Stimulated activated CD8-positive, alpha-beta memory T cell treated with anti-CD3 and anti-CD28 coated beads, Interleukin-4, amount 100 ng/mL, for 4 hours (primary cell): ENCODE data around the gene ERBB4.

Experiments
- DNase-seq, 2 donors: peaks; one replicate each; pipeline ENCODE4 v3.0.0-alpha.2; 2020; ENCODE audit warnings: low read depth in 2 of 2, low spot score in 1 of 2

ERBB4 gene

GRCh38 chr2:212364112-212364985 lies 174.3 kb downstream of the ERBB4 start:
- no peak for DNase-seq

- DNase-seq = no peak
These were observed 177.3 kb downstream of the ERBB4 start for GRCh38 chr2:212361174-212361756.

- no peak for DNase-seq
These were observed 178.5 kb downstream of the ERBB4 start for GRCh38 chr2:212360068-212360460.

- no peak for DNase-seq
These were observed 179.1 kb downstream of the ERBB4 start for GRCh38 chr2:212359425-212360067.

- no peak for DNase-seq
These were observed 181.0 kb downstream of the ERBB4 start for GRCh38 chr2:212357606-212358005.

- no peak for DNase-seq
These were observed 184.2 kb downstream of the ERBB4 start for GRCh38 chr2:212354382-212354781.

GRCh38 chr2:212348501-212348900 lies 190.1 kb downstream of the ERBB4 start:
- DNase-seq = no peak

GRCh38 chr2:212346865-212347264 lies 191.7 kb downstream of the ERBB4 start:
- no peak for DNase-seq

- no peak for DNase-seq
These were observed 192.6 kb downstream of the ERBB4 start for GRCh38 chr2:212345966-212346365.

GRCh38 chr2:212344131-212344530 lies 194.5 kb downstream of the ERBB4 start:
- DNase-seq = no peak

GRCh38 chr2:212343167-212343566 lies 195.4 kb downstream of the ERBB4 start:
- no peak for DNase-seq

GRCh38 chr2:212337486-212338343 lies 200.9 kb downstream of the ERBB4 start:
- DNase-seq = no peak

- no peak for DNase-seq
These were observed 201.6 kb downstream of the ERBB4 start for GRCh38 chr2:212337036-212337435.

- no peak for DNase-seq
These were observed 208.3 kb downstream of the ERBB4 start for GRCh38 chr2:212330263-212330662.

- no peak for DNase-seq
These were observed 209.7 kb downstream of the ERBB4 start for GRCh38 chr2:212328712-212329496.

- DNase-seq = no peak
These were observed 210.5 kb downstream of the ERBB4 start for GRCh38 chr2:212328136-212328535.

GRCh38 chr2:212327171-212327809 lies 211.3 kb downstream of the ERBB4 start:
- no peak for DNase-seq

- no peak for DNase-seq
These were observed 220.0 kb downstream of the ERBB4 start for GRCh38 chr2:212318636-212319035.

GRCh38 chr2:212314680-212315079 lies 223.9 kb downstream of the ERBB4 start:
- no peak for DNase-seq

- DNase-seq = no peak
These were observed 226.7 kb downstream of the ERBB4 start for GRCh38 chr2:212311807-212312404.
